Measurements from ENCODE around the gene CCDC178.

- TF ChIP-seq CTCF (conservative IDR thresholded peaks at IDR 0.05) (no peak), EZH2 (IDR thresholded peaks at IDR 0.05; ENCODE audit: low read depth) (no peak)
Measured at GRCh38 chr18:32891130-32891529, 549.4 kb downstream of the CCDC178 start.

Data from PC-9 (cell line).